ENCODE results near the gene WFIKKN2.
A peak's percentile ranks its signal among the peaks of the same experiment; 100 is the strongest.

The WFIKKN2 gene

DNA sequence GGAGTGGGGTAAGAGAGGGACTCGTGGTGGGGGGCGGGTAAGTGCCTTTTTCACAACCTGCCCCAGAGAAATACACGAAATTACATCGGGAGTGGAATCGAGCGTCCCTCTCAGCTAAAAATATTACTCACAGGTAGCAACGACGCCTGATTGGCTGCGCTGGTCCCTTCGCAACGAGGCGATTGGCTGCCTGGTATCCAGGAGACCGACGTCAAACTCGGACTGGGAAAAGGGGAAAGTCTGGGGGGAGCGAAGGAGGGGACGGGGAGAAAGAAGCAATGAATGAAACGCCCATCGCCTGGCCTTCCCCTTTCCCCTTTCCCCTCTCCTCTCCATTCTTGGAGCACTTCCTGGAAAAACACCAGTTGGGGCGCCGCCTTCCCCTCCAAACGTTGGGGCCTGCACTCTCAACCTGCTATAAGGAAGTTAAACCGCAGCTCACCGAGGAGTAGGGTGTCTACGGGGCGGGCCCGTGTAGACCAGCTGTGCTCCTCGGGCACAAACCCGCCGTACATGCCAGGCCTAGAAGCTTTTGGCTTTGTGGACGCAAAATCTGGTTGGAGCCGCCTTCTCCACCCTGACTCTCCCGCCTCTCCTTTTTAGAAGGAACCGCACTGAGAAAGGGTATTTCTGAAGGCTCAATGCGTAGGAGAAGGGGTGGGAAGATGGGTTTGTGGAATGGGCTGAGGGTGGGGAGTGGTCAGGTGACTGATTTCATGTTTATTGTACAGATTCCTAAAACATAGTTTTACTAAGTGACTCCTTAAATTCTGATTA is 32.2 kb downstream of the WFIKKN2 start:
- Mint-ChIP-seq H3K4me3 (peak overlapping the region; percentile 86 to 96 (median 90)), H3K9me3 (no peaks in the 10 kb centered on the region), H3K27ac (peak overlapping the region; percentile 94 to 97 (median 97)), H3K27me3 (ENCODE audit: low read depth) (no peaks in the 10 kb centered on the region), H3K36me3 (ENCODE audit: low read depth) (peaks cover 16% of the 10 kb centered on the region), H3K4me1 (peaks cover 44% of the 10 kb centered on the region)
- TF ChIP-seq, protein P1, sequence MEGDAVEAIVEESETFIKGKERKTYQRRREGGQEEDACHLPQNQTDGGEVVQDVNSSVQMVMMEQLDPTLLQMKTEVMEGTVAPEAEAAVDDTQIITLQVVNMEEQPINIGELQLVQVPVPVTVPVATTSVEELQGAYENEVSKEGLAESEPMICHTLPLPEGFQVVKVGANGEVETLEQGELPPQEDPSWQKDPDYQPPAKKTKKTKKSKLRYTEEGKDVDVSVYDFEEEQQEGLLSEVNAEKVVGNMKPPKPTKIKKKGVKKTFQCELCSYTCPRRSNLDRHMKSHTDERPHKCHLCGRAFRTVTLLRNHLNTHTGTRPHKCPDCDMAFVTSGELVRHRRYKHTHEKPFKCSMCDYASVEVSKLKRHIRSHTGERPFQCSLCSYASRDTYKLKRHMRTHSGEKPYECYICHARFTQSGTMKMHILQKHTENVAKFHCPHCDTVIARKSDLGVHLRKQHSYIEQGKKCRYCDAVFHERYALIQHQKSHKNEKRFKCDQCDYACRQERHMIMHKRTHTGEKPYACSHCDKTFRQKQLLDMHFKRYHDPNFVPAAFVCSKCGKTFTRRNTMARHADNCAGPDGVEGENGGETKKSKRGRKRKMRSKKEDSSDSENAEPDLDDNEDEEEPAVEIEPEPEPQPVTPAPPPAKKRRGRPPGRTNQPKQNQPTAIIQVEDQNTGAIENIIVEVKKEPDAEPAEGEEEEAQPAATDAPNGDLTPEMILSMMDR (IDR thresholded peaks at IDR 0.05; ENCODE audit: unreplicated experiment in 3 of 3), result no peak

DNA sequence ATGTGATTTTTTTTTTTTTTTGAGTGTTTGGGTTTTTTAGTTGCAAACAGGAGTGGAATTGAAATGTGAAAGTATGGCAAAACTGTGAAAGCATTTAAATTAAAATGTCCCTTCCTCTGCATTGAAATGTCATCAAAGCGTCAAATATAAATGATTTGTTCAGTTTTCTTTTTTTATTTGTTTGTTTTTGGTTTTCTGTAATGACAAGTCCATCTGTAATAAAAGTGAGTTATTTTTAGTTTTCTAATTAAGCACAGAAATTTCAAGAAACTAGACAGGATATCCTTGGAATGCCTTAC is 32.7 kb downstream of the WFIKKN2 start:
- no peaks in the 10 kb centered on the region for H3K9me3 Mint-ChIP-seq
- H3K4me3 Mint-ChIP-seq, result peak overlapping the region; percentile 86 to 96 (median 90)
- H3K4me1 Mint-ChIP-seq, result peaks cover 40% of the 10 kb centered on the region
- TF ChIP-seq, protein P1 (IDR thresholded peaks at IDR 0.05; ENCODE audit: unreplicated experiment in 3 of 3), result no peak
- H3K27ac Mint-ChIP-seq, result peak overlapping the region; percentile 94 to 97 (median 97)
- no peaks in the 10 kb centered on the region for H3K27me3 Mint-ChIP-seq (ENCODE audit: low read depth)
- peaks cover 12% of the 10 kb centered on the region for H3K36me3 Mint-ChIP-seq (ENCODE audit: low read depth)

DNA sequence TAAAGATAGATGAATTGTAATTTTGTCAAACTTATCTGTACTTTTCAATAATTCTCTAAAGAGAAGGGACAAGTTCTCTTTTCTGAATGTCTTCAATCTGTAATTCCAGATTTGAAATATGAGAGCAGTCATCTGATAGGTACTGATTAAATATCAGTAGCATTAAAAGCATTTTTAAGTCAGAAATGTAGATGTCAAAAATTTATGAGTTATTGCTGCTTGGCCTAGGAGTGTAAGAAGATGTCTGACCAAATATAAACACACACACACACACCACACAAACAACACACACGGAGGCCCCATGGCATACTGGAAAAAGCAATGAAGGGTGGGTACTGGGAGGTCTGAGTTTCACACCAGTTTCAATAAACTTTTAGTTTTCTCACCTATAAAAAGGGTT is 33.2 kb downstream of the WFIKKN2 start:
- TF ChIP-seq, protein P1 (IDR thresholded peaks at IDR 0.05; ENCODE audit: unreplicated experiment in 3 of 3), result no peak
- peaks cover 7% of the 10 kb centered on the region for H3K36me3 Mint-ChIP-seq (ENCODE audit: low read depth)
- peak overlapping the region; percentile 94 to 97 (median 97) for H3K27ac Mint-ChIP-seq
- H3K27me3 Mint-ChIP-seq (ENCODE audit: low read depth), result no peaks in the 10 kb centered on the region
- H3K9me3 Mint-ChIP-seq, result no peaks in the 10 kb centered on the region
- peaks cover 35% of the 10 kb centered on the region for H3K4me1 Mint-ChIP-seq
- peak overlapping the region; percentile 86 to 96 (median 90) for H3K4me3 Mint-ChIP-seq

DNA sequence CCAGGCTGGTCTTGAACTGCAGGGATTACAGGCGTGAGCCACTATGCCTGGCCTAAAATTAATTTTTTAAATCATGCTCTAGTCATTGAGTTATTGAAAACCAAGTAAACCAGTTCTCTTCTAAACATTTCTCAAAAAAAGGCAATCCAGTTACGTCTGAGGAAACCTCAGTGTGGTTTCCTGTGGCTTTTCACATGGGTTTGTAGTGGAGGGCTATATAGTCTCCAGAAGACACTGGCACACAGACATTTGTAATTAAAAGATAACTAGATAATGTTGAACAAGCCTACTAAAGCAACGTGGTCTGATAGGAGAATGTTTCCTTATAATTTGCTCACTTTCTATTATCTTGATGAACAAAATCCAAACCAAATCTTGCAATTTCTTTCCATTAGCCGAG is 36.0 kb downstream of the WFIKKN2 start:
- H3K4me3 Mint-ChIP-seq, result no peak overlapping the region
- H3K27me3 Mint-ChIP-seq (ENCODE audit: low read depth), result no peaks in the 10 kb centered on the region
- no peak overlapping the region for H3K27ac Mint-ChIP-seq
- H3K9me3 Mint-ChIP-seq, result no peaks in the 10 kb centered on the region
- no peaks in the 10 kb centered on the region for H3K36me3 Mint-ChIP-seq (ENCODE audit: low read depth)
- TF ChIP-seq, protein P1 (IDR thresholded peaks at IDR 0.05; ENCODE audit: unreplicated experiment in 3 of 3), result no peak
- peaks cover 24% of the 10 kb centered on the region for H3K4me1 Mint-ChIP-seq

DNA sequence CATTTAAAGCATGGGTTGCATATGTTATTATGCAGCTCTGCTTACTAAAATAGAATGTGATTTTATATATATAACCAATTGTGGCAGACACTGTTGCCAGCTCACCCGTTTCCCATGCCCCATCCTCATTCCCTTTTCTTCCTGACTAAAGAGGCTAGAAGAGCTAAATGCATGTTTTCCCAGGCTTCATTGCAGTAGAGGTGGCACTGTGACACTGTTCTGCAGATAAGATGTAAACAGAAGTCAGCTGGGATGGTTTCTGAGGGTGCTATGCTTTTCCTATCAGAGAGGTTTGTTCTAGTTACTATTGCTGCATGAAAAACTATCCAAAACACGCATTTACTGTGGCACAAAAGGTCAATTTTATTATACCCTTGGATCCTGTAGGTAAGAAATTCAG is 36.5 kb downstream of the WFIKKN2 start:
- H3K27me3 Mint-ChIP-seq (ENCODE audit: low read depth), result no peaks in the 10 kb centered on the region
- H3K4me3 Mint-ChIP-seq, result no peak overlapping the region
- H3K4me1 Mint-ChIP-seq, result peaks cover 24% of the 10 kb centered on the region
- TF ChIP-seq, protein P1 (IDR thresholded peaks at IDR 0.05; ENCODE audit: unreplicated experiment in 3 of 3), result no peak
- no peaks in the 10 kb centered on the region for H3K36me3 Mint-ChIP-seq (ENCODE audit: low read depth)
- H3K9me3 Mint-ChIP-seq, result no peaks in the 10 kb centered on the region
- no peak overlapping the region for H3K27ac Mint-ChIP-seq

Measured in nephron (organoid).